ENCODE data around the gene TMEM184A.

DNA sequence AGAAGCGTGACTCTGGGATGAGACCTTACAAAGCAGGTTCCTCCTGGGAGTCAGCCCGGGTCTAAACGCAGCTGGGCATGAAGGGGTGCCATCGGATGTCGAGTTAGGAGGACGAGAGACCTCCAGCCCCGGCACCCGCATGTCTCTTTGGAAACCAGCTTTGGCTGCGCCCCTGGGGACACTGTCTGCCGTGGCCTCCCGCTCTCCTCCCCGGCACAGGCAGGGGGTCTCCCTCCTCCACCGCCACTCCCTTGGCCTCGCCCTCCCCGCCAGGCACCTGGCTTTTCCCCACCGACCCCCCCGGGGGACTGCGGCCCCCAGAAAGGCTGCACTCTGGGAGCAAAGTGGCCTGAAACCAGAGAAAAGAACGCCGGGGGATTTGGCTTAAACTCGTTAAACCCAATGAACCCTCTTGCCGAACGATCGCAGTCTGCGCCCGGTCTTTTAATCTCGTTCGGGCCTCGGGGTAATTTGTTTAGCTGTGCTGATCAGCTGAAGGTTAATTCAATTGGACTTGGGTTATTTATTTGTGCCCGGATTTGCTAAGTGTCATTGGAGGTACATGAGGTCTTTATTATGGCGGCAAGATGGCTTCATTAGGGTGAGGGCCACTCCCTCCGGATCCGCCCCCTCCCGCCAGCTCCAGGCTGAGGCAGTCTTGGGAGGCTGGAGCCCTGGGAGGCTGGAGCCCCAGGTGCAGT is 30.3 kb upstream of the TMEM184A start:
- TF ChIP-seq CTCF (IDR thresholded peaks at IDR 0.05) (no peak), POLR2A (IDR thresholded peaks at IDR 0.05) (no peak)

All from breast epithelium (tissue), 3 donors.